IPS-11a (cell line): ENCODE measurements around the gene STAT6.
A peak's percentile ranks its signal among the peaks of the same experiment; 100 is the strongest.

Experiments
- H3K4me3 ChIP-seq: one replicate; pipeline ENCODE4 v1.5.1; 2013; ENCODE audit warnings: low read depth, low read length, control low read depth

The STAT6 gene, protein sequence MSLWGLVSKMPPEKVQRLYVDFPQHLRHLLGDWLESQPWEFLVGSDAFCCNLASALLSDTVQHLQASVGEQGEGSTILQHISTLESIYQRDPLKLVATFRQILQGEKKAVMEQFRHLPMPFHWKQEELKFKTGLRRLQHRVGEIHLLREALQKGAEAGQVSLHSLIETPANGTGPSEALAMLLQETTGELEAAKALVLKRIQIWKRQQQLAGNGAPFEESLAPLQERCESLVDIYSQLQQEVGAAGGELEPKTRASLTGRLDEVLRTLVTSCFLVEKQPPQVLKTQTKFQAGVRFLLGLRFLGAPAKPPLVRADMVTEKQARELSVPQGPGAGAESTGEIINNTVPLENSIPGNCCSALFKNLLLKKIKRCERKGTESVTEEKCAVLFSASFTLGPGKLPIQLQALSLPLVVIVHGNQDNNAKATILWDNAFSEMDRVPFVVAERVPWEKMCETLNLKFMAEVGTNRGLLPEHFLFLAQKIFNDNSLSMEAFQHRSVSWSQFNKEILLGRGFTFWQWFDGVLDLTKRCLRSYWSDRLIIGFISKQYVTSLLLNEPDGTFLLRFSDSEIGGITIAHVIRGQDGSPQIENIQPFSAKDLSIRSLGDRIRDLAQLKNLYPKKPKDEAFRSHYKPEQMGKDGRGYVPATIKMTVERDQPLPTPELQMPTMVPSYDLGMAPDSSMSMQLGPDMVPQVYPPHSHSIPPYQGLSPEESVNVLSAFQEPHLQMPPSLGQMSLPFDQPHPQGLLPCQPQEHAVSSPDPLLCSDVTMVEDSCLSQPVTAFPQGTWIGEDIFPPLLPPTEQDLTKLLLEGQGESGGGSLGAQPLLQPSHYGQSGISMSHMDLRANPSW

DNA sequence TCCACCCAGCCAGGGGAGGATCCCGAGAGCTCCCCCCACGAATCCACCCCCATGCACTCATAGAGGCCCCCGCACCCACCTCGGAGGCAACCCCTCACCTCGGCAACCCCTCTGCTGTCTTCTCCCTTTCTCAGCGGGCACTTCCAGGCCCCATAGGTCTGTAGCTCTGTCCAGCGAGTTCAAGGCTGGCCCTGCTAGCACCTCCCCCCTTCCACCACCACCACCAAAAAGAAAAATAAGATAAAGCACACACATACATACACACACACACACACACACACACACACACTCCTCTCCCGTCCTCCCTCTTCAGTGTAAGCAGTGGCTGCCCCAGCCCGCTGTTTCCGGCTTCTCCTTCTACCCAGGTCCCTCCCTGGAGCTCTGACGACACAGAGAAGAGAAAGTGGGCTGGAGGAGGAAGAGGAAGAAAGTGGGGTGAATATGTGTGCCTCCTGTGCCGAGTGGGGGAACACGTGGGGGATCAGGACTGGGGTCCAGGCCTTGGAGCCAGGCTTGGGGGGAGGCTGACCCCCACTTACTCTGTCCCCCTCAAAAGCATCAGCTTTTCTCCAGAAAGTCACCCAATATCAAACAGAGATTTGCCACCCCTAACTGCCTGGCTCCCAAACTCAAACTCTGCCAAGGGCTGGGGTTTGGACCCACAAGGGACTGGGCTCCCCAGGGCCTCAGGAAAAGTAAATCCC lies at the start of gene STAT6:
TSS of gene STAT6 (minus strand) at position 332 of the 704 bp plus-strand sequence. CDS start 3,084 bp downstream, outside the sequence.
- H3K4me3 ChIP-seq: peak within 1 kb of the TSS; percentile 48

DNA sequence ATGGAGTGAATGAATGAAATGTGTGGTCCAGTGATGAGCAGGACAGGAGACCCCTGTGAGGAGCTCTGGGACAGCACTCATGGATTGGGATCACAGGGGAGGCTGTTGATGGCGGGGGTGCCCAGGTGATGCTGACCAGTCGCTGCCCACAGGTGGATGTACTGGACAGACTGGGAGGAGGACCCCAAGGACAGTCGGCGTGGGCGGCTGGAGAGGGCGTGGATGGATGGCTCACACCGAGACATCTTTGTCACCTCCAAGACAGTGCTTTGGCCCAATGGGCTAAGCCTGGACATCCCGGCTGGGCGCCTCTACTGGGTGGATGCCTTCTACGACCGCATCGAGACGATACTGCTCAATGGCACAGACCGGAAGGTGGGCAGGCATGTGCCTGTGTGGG lies 49.6 kb upstream of the STAT6 start:
- no peak overlapping the region for H3K4me3 ChIP-seq

DNA sequence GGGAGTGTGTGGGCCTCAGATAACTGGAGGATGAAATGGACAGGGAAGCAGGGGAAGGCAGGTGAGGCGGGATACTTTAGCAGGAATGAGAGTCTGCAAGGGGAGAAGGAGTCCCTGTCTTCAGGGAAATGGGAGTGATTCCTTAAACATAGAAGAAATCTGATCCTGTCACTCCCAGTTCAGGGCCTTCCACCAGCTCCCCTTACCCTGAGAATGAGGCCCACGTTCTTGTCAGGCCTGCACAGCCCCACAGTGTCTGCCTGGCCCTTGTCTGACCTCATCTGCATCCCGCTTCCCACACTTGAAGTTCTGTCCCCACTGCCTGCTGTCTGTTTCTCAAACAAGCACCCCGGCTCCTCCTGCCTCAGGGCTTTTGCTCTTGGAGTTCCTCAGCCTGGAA lies 48.9 kb upstream of the STAT6 start:
- no peak overlapping the region for H3K4me3 ChIP-seq

DNA sequence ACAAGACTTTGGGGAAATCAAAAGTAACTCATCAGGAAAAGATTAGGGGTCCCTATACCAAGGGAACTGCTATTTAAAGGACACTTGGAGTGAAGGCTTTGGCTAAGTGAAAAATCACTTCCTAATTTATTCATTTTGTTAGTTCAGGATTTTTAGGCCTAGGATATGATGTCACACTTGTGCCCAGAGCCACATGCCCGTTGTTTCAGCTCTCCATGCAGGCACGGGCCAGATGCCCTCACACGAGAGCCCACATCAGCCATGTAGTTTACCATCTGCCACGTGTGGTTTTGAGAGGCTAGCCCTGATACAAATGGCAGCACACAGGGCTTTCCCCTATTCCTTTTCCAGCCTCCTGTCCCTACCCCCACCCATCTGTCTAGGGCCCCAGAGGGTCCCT lies 48.1 kb upstream of the STAT6 start:
- H3K4me3 ChIP-seq: no peak overlapping the region

DNA sequence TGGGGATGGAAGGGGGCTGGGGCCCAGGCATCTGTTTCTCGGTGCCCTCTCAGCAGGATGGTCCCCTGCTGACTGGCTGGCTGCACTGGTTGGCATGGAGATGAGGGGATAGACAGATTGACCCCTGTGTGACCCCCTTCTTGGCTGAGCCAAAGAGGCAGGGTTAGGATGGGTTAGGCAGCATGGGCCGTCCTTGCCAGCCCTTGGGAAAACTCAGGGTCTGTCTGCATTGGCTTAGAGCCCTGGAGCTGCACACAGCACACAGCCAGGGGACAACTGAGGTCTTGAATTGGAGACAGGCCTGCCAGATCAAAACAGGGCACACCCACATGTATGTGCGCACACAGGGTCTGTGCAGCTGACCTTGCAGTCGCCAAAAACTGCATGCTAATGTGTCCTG lies 47.5 kb upstream of the STAT6 start:
- no peak overlapping the region for H3K4me3 ChIP-seq

DNA sequence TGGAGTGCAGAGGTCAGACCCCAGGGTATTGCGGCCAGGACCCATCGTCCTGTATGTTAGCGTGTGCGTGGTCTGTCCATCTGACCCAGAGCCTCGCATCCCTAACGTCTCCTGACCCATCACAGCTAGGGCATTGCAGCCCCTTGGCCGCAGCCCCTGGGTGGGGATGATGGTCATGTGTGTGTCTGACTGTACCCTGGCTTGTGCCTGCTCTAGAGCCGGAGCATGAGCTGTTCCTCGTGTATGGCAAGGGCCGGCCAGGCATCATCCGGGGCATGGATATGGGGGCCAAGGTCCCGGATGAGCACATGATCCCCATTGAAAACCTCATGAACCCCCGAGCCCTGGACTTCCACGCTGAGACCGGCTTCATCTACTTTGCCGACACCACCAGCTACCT lies 47.0 kb upstream of the STAT6 start:
- no peak overlapping the region for H3K4me3 ChIP-seq

DNA sequence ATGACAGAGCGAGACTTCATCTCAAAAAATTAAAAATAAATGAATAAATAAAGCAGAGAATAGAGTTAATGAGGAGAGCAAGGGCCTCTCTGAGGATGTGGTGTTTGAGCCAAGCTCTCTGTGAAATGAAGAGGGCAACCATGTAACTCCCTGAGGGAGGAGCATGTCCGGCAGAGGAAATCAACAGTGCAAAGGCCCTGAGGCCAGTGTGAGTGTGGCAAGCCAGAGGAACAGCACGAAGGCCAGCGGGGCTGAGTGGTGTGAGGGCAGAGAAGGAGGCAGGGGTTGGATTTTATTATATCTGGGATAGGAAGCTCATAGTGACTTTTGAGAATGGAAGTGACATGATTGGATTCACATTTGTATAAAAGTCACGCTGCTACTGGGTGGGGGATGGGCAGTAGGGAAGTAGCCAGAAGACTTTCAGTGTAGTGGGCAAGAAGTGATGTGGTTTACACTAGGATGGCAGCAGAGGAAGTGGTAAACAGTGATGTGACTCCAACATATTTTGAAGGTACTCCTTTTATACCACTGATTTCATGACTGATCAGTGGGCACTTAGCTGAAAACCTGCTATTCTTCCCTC lies 46.5 kb upstream of the STAT6 start:
- H3K4me3 ChIP-seq: no peak overlapping the region

DNA sequence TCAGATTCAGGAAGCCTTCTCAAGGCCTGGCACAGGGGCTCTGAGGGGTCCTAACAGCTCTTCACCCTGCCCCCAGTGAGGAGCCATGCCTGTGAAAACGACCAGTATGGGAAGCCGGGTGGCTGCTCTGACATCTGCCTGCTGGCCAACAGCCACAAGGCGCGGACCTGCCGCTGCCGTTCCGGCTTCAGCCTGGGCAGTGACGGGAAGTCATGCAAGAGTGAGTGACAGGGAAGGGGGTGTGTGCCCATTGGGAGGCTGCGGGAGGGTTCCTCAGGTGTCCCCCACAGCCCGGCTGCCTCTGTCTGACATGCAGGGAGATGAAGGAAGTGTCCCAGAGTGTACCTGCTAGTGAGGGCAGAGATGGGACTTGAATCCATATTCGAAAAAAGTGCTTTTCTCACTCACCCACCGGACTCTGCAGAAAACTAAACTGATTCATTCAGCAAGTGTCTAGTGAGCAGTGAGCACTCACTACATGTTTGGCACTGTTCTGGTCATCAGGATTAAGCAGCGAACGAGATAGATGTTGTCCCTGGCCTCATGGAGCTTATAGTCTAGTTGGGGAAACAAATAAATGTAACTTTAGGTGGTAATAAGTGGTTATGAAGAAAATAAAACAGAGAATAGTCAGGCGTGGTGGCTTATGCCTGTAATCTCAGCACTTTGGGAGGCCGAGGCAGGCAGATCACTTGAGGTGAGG lies 45.7 kb upstream of the STAT6 start:
- H3K4me3 ChIP-seq: no peak overlapping the region

DNA sequence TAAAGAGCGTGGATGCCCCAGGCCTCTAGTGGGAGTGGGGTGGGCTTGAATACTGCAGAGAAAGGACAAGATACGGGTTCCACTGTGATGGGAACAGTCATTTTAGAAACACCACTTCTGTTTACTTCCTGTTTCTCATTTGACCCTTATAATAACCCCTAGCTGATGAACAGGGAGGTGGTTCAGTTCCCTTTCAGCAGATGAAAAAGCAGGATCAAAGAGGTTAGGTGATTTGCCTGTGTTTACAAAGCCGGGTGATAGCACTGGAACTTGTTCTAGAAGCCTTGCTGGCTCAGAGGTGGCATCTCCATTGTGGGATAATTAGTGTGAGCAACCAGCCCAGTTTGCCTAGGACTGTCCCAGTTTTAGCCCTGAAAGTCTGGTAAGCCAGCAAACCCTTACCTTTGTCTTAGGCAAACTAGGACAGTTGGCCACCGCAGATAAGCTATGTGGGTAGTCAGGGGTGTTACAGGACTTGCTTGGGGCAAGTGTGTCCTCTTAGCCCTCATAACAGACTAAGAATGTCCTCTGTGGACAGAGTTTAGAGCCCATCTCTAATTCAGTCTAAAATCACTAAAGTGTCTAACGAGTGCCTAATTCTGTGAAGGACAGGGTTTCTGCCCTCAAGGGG lies 43.8 kb upstream of the STAT6 start:
- no peak overlapping the region for H3K4me3 ChIP-seq

DNA sequence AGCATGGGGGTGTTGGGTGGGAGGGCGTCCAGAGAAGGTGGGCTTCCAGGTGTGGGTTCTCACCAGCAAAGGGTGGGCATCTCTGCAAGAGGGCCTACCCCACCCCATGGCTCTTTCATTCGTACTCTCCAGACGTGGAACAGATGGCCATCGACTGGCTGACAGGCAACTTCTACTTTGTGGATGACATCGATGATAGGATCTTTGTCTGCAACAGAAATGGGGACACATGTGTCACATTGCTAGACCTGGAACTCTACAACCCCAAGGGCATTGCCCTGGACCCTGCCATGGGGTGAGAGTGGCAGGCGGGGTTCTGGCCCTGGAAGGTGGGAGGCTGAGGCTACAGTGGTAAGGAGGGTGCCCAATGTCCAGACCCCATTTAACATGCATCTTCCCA lies 42.9 kb upstream of the STAT6 start:
- H3K4me3 ChIP-seq: no peak overlapping the region

DNA sequence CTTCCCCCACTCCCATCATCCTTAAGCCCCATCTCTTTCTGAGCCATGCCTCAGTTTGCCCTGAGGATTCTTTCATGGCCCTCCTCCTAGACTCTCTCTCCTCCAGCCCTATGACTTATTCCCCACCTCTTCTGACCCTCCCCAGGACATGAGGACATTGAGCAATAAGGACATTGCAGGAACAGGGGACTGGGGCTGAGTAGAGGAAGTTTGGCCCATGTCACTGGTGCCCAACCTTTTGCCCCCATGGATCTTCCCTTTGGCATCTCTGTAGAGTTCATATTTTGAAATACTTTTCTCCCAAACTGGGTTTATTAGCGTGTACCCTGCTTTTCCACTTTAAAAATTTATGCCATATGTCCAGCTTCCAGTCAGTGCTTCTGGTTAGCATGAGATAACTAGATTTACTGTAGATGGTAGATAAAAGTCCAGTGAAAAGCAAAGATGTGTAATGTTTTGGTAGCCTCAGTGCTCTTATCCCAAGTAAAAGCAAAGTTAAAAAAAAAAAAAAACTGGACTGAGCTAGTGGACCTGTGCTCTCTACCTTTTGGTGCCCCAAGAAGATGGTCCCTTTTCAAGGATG lies 42.3 kb upstream of the STAT6 start:
- no peak overlapping the region for H3K4me3 ChIP-seq

DNA sequence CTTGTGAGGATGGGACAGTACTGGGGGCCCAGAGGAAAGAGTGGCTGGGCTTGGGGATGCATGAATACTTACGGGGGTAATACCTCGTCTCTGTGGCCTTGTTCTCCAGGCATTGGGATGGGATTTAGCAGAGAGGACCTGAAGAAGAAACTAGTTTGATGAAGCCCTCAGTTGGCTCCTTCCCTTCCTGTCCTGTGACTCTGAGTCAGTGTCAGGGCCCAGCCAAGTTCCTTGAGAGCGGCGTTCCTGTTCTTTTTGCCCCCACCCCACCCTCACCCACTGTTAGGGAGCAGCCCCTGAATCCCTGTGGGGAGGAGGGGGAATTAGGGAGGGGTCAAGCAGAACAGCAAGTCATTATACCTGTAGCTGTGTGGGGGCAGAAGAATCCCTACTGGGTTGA lies 41.5 kb upstream of the STAT6 start:
- no peak overlapping the region for H3K4me3 ChIP-seq

DNA sequence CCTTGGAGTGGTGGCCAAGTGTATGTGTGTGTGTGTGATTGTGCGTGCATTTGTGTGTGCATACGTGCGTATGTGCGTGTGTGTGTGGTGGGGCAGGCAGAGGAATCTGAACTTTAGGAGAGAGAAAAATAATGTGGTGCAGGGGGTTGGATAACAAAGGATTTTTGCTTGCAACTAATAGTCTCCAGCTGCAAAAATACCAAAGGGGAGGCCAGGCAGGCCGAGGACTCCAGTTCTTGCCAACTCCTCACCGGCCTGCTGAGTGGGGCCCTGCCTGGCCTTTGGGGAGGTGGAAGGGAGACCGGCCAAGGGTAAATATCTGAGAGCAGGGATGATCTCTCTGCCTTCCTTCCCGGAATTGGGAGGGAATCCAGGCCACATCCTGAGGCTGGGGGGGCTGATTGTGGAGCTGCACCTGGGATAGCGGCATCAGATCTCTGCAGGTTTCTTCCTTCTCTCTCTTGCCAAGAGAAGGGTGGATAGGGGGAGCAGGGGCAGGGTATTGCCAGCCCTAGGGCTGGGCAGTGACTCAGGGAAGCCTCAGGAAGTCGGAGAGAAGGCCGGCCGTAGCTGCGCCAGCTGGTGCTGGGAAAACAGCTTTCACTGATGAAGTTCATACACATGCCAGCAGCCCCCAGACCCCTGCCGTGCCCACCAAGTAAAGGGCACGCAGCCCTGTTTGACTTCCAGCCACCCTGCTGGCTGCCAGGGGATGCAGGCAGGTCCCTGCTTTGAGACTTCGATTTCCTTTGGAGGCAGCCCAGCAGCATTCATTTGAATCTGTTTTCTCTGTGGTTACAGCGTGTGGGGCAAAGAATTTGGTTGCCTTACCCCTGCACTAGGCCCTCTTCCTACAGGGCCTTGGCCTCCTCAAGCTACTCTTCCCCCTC lies 40.8 kb upstream of the STAT6 start:
- no peak overlapping the region for H3K4me3 ChIP-seq

DNA sequence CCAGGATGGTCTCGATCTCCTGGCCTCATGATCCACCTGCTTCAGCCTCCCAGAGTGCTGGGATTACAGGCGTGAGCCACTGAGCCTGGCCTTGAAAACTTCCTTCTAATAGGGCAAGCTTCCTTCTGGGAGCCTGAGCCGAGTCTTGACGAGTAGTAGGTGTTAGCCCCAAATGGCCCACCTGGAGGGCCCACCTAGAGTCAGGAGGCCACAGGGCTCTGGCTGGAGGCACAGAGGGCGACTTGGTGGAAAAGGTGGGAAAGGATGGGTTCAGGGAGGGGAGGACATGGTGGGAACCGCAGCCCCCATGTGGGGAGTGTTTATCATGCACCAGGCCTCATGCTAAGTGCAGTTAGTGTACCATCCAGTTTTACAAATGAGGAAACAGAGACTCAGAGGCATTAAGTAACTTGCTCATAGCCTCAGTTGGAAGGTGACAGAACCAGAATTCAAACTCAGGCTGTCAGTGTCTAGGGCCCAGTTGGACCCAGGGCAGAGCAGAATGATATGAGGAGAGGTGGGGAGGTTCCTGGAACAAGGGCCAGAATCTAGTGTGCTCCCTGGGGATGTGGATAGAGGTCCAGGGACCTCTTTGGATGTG lies 39.3 kb upstream of the STAT6 start:
- no peak overlapping the region for H3K4me3 ChIP-seq

DNA sequence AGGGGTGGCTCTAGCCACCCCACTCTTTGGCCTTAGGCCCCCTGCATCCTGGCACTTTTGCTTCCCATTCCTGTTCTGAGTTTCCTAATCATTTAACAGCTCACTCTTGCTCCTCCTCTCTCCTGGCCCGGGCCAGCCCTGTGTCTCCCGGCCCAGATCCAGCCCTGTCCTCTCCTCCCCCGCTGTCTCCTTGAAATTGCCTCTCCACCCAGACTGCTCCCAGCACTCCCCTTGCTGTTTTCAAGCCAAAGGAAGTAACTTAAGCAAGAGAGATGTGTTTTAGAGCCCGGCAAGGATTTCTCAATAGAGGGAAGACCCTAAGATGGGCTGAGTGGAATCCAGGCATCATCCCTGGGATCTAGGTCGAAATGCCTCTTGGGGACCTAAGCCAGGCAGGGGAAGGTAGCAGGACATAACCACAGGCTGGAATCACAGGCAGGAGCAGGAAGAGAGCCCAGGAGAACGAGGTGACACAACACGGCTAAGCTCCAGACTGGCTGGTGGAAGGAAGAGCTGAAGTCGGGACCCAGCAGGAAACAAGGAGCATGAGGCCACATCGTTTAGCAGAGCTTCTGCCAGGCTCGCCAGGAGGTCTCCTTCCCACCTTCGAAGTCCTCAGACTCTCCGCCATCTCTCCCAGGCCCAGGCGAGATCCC lies 38.2 kb upstream of the STAT6 start:
- H3K4me3 ChIP-seq: no peak overlapping the region

DNA sequence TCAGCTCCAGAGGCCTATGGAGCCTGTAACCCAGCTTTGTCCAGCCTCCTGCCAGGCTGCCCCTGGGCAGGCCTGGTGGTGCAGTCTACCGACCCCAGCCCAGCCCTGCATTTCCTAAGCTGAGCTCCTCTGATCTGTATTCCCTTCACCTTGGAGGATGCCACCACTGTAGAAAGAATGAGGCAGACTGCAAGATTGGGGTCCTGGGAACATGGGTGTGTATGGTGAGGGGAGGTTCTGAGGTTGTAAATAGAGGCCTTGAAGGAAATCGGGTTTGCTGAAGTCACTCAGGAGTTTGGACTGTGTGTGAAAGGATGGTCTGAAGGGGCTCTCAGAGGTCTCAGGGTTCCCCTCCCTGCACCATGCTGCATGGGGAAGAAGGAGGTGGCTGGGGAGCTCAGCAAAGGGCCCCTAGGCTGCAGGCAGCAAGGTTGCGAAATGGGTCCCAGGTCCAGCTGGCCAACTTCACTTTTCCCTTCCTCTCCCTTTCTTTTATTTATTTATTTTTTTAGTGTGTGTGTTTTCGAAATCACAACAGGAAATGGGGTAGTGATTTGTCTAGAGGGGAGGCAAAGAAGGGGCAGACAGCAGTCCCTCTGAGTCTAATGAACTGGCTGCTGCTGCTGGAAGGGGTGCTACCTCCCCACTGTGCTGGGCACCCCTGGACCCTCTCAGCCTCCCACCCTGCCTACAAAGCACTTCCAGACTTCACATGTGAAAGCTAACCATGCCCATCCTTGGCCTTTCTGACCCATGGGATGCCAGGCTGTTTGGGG lies 37.5 kb upstream of the STAT6 start:
- no peak overlapping the region for H3K4me3 ChIP-seq
